K562 (cell line): ENCODE measurements around the gene SLC6A9. TPM values are rescaled to one million over a fixed set of nuclear protein-coding genes. Genes with fewer than 3 reads are reported as not detected.

ENCODE experiments used
- ATAC-seq: fragments of 200-7000 bp; cut with Tn5 transposase; 3 replicates; pipeline ENCODE4 v1.9.1; 2020; ENCODE audit warnings: moderate library complexity
- BruUV-seq: library from RNA; stranded (reverse); fragments of 400-500 nt; replicated peaks from 2 replicates; lab custom pipeline; 2021; lab: Mats Ljungman, UMichigan
- CTCF ChIA-PET: fragments of 300-600 bp; formaldehyde crosslinking; extraction: SDS; loops from one replicate; lab custom pipeline; 2021; ENCODE audit warnings: low intra/inter-chr PET ratio; lab: Yijun Ruan, JAX
- POLR2A ChIA-PET: fragments of 300-600, 350-650 bp; sonication (Branson Sonifier 250); formaldehyde crosslinking; extraction: SDS; loops from one replicate; lab custom pipeline; 2021; ENCODE audit warnings: antibody characterized with exemption, inconsistent platforms; lab: Yijun Ruan, JAX
- DNase-seq, 4 experiments: peaks; one replicate each; pipeline versions ENCODE4 v3.0.0 to v3.0.0-alpha.2; 2011 to 2018; ENCODE audit warnings: low spot score in 3 of 4, mixed read lengths in 3 of 4; ENCODE audit errors: extremely low read depth in 1 of 4
- FAIRE-seq: peaks from 2 replicates; lab custom pipeline; 2011; peaks lifted over from hg19 to GRCh38; lab: Jason Lieb, UNC
- H2AFZ ChIP-seq: 2 replicates; pipeline ENCODE4 v1.6.0; 2011; ENCODE audit warnings: low read depth, low read length, control low read depth, inconsistent platforms
- H3K27ac ChIP-seq: fragments of 200-600 bp; 3 replicates; pipeline ENCODE4 v1.8.0; 2011; ENCODE audit warnings: low read depth, mild to moderate bottlenecking, control low read depth, inconsistent platforms, low read length, moderate library complexity, mixed read lengths; ENCODE audit errors: extremely low read depth
- H3K27me3 ChIP-seq, 2 experiments: fragments of 300-600 bp in 1 of 2; 2 replicates in 1 of 2; 3 replicates in 1 of 2; pipeline versions ENCODE4 v1.6.0 to v1.8.0; 2011; ENCODE audit warnings: inconsistent platforms in 2 of 2, low read length in 2 of 2, mild to moderate bottlenecking in 1 of 2, mixed read lengths in 1 of 2, moderate library complexity in 1 of 2; ENCODE audit not compliant: control insufficient read depth in 2 of 2, insufficient read depth in 2 of 2
- H3K36me3 ChIP-seq: fragments of 300-600 bp; 3 replicates; pipeline ENCODE4 v1.8.0; 2011; ENCODE audit warnings: mild to moderate bottlenecking, low read length, inconsistent platforms; ENCODE audit not compliant: control insufficient read depth, insufficient read depth
- H3K4me1 ChIP-seq, 2 experiments: fragments of 200-600 bp in 1 of 2; replicated peaks in 1 of 2; 2 replicates in 1 of 2; 3 replicates in 1 of 2; pipeline versions ENCODE4 v1.5.1 to v1.8.0; 2011; ENCODE audit warnings: inconsistent platforms in 2 of 2, low read length in 2 of 2, mild to moderate bottlenecking in 1 of 2, mixed read lengths in 1 of 2, moderate library complexity in 1 of 2; ENCODE audit not compliant: control insufficient read depth in 2 of 2, insufficient read depth in 2 of 2
- H3K4me2 ChIP-seq: 2 replicates; pipeline ENCODE4 v1.6.1; 2011; ENCODE audit warnings: low read length, control low read depth, inconsistent platforms, mixed read lengths; ENCODE audit not compliant: insufficient read depth
- H3K4me3 ChIP-seq: fragments of 200-600 bp; sonication (generic), shearing (Covaris generic); 2 replicates; pipeline ENCODE4 v1.5.1; 2016; ENCODE audit warnings: control low read depth, inconsistent platforms
- H3K79me2 ChIP-seq: fragments of 200-600 bp; 3 replicates; pipeline ENCODE4 v1.8.0; 2011; ENCODE audit warnings: low read length, inconsistent platforms; ENCODE audit not compliant: control insufficient read depth, insufficient read depth
- H3K9ac ChIP-seq, 2 experiments: 2 replicates each; pipeline versions ENCODE4 v1.6.0 to v1.6.1; 2011; ENCODE audit warnings: low read depth in 2 of 2, low read length in 2 of 2, control low read depth in 1 of 2, inconsistent platforms in 1 of 2, mild to moderate bottlenecking in 1 of 2, mixed read lengths in 1 of 2; ENCODE audit not compliant: insufficient read depth in 1 of 2
- H3K9me1 ChIP-seq: one replicate; pipeline ENCODE4 v1.6.0; 2011; ENCODE audit warnings: inconsistent platforms, mild to moderate bottlenecking, low read length, moderate library complexity; ENCODE audit not compliant: control insufficient read depth, insufficient read depth
- H3K9me3 ChIP-seq: replicated peaks from 2 replicates; pipeline ENCODE4 v1.5.1; 2011; ENCODE audit warnings: low read depth, low read length, inconsistent platforms; ENCODE audit not compliant: control insufficient read depth, insufficient read depth
- H4K20me1 ChIP-seq: replicated peaks from 2 replicates; pipeline ENCODE4 v1.6.1; 2011; ENCODE audit warnings: low read length, inconsistent platforms, mixed read lengths; ENCODE audit not compliant: control insufficient read depth, insufficient read depth
- ARID2 ChIP-seq: fragments of 450-650 bp; IDR thresholded peaks from 2 replicates; pipeline ENCODE4 v1.6.1; 2017; ENCODE audit warnings: antibody characterized with exemption, mild to moderate bottlenecking
- BRF1 ChIP-seq: IDR thresholded peaks from 3 replicates; pipeline ENCODE4 v1.6.1; 2011; ENCODE audit warnings: borderline replicate concordance, mild to moderate bottlenecking; ENCODE audit not compliant: insufficient read length; ENCODE audit errors: extremely low read depth
- ELF2 ChIP-seq: fragments of 250-450 bp; sonication (Bioruptor Pico); IDR thresholded peaks from 2 replicates; pipeline ENCODE4 v1.5.0; 2021; ENCODE audit warnings: mild to moderate bottlenecking
- HOMEZ ChIP-seq: fragments of 250-450 bp; sonication (Bioruptor Pico); IDR thresholded peaks from 2 replicates; pipeline ENCODE4 v1.4.0; 2020; ENCODE audit warnings: mild to moderate bottlenecking, moderate library complexity
- KHSRP ChIP-seq: fragments of 450-650 bp; IDR thresholded peaks from 2 replicates; pipeline ENCODE4 v1.6.1; 2017
- L3MBTL2 ChIP-seq: fragments of 450-650 bp; IDR thresholded peaks from 2 replicates; pipeline ENCODE4 v1.6.1; 2016; ENCODE audit warnings: mild to moderate bottlenecking, moderate library complexity
- MCM3 ChIP-seq: fragments of 450-650 bp; IDR thresholded peaks from 2 replicates; pipeline ENCODE4 v1.6.1; 2016
- MTA3 ChIP-seq: fragments of 450-650 bp; formaldehyde crosslinking; IDR thresholded peaks from 2 replicates; pipeline ENCODE4 v1.6.1; 2017; ENCODE audit warnings: mild to moderate bottlenecking, borderline replicate concordance
- PBX2 ChIP-seq, 2 experiments: IDR thresholded peaks in 1 of 2; conservative IDR thresholded peaks in 1 of 2; 2 replicates each; pipeline ENCODE4 v1.6.1; 2016; ENCODE audit warnings: low read depth in 2 of 2, mild to moderate bottlenecking in 1 of 2, missing compliant biosample characterization in 1 of 2, missing genetic modification characterization in 1 of 2, moderate library complexity in 1 of 2
- PHF21A ChIP-seq: fragments of 450-650 bp; IDR thresholded peaks from 2 replicates; pipeline ENCODE4 v1.6.1; 2017; ENCODE audit warnings: low read depth, borderline replicate concordance
- SMARCA4 ChIP-seq: fragments of 450-650 bp; IDR thresholded peaks from 2 replicates; pipeline ENCODE4 v1.6.1; 2016
- THRA ChIP-seq: fragments of 450-650 bp; IDR thresholded peaks from 2 replicates; pipeline ENCODE4 v1.6.1; 2017; ENCODE audit warnings: mild to moderate bottlenecking, moderate library complexity
- ZBED1 ChIP-seq: IDR thresholded peaks from 2 replicates; pipeline ENCODE4 v1.6.1; 2014
- ZNF282 ChIP-seq: sonication (generic); formaldehyde crosslinking; IDR thresholded peaks from 2 replicates; pipeline ENCODE4 v1.8.1; 2023; ENCODE audit warnings: missing genetic modification reagents
- ZNF696 ChIP-seq: fragments of 250-450 bp; sonication (Bioruptor Pico); conservative IDR thresholded peaks from 2 replicates; pipeline ENCODE4 v1.4.0; 2020; ENCODE audit warnings: mild to moderate bottlenecking, moderate library complexity
- WGBS: fragments of 100-300 bp; shearing (Covaris generic); methylation state at CpG from one replicate; pipeline ENCODE4 v1.1.6; 2016; ENCODE audit warnings: low coverage, mixed read lengths; ENCODE audit not compliant: insufficient coverage; ENCODE audit errors: missing lambda C conversion rate; 5-methylcytosine and 5-hydroxymethylcytosine counted together
- in situ Hi-C: fragments of 300-500 bp; cut with MboI; formaldehyde crosslinking; loops from 4 replicates; pipeline ENCODE4 v1.15.0; 2018; ENCODE audit warnings: inconsistent platforms, mixed read lengths
- intact Hi-C: fragments of 100-400 bp; cut with micrococcal nuclease; formaldehyde crosslinking; loops from 2 replicates; pipeline ENCODE4 v1.14.2; 2022
- polyA plus RNA-seq, 8 experiments: library from polyadenylated mRNA; depleted of rRNA in 4 of 8; stranded (reverse) in 5 of 8; unstranded in 3 of 8; fragments of >200 nt; fragmentation: Nextera tagmentation in 2 of 8; fragmentation: Illumina TruSeq in 1 of 8; extraction: Ambion mirVana in 2 of 8; extraction: Trizol in 1 of 8; gene quantifications; 2 replicates each; pipeline versions ENCODE4 v1.2.1 to v1.2.3, GENCODE V29; 2011 to 2014; ENCODE audit warnings: inconsistent platforms in 1 of 8, missing spikeins in 1 of 8
- total RNA-seq, 7 experiments: library from RNA; depleted of rRNA in 6 of 7; stranded (reverse); fragments of >200 nt in 6 of 7; fragmentation: Illumina TruSeq in 2 of 7; extraction: Trizol in 2 of 7; gene quantifications; 2 replicates each; pipeline versions ENCODE4 v1.2.1 to v1.2.3, GENCODE V29; 2011 to 2021; ENCODE audit warnings: low replicate concordance in 1 of 7

SLC6A9 gene
- total and polyA plus RNA-seq, 9 of the 15 experiments (the other 6 are each of a cell fraction or from before 2014, with no cell fraction given), result 0.17 to 18.7 (median 2.9) TPM

GRCh38 chr1:44073528-44073927 lies 42.3 kb upstream of the SLC6A9 start (continued):
- TF ChIP-seq MCM3 (no peak), ELF2 (CRISPR knock-in tag) (no peak)
- TF ChIP-seq, all 486 proteins: peak for 2

GRCh38 chr1:44072821-44073220 lies 41.6 kb upstream of the SLC6A9 start:
- no peak for FAIRE-seq
- CTCF ChIA-PET, result interaction anchor here (0.7 kb wide), 1 partner anchor 13 kb away, joined by 3 read pairs; no protein-coding TSS in a partner anchor

More at GRCh38 chr1:44072821-44073220, 41.6 kb upstream of the SLC6A9 start:
- TF ChIP-seq ARID2 (no peak), ZNF696 (CRISPR knock-in tag) (no peak), L3MBTL2 (no peak), ZBED1 (no peak), THRA (no peak), PBX2 (CRISPR knock-in tag; IDR thresholded peaks at IDR 0.05; ENCODE audit: low read depth) (no peak), PBX2 (tag; conservative IDR thresholded peaks at IDR 0.05; ENCODE audit: low read depth) (no peak), KHSRP (no peak), PHF21A (no peak), HOMEZ (CRISPR knock-in tag) (no peak), MTA3 (no peak), BRF1 (no peak), SMARCA4 (no peak), ZNF282 (CRISPR knock-in tag) (no peak)
- in situ Hi-C loops, result no loop called here
- Histone ChIP-seq H3K9ac (no peak overlapping the region), H3K4me1 (peaks cover 4 to 11% of the 10 kb centered on the region in 2 experiments; a peak in 3 of 5 replicates), H2AFZ (no peak overlapping the region), H3K9me1 (no peaks in the 10 kb centered on the region), H3K79me2 (no peaks in the 10 kb centered on the region), H3K4me2 (no peak overlapping the region), H3K27me3 (peaks cover 16 to 21% of the 10 kb centered on the region in 2 experiments; a peak in 3 of 5 replicates), H3K36me3 (no peaks in the 10 kb centered on the region), H3K27ac (no peak overlapping the region), H3K9me3 (no peaks in the 10 kb centered on the region), H3K4me3 (no peak overlapping the region), H4K20me1 (no peaks in the 10 kb centered on the region; the same call in 1 of the 2 replicates)
- POLR2A ChIA-PET, result interaction anchor here (0.6 to 1.3 kb wide), 3 partner anchors 8 to 21 kb away, joined by 3 read pairs; no protein-coding TSS in a partner anchor
- ATAC-seq (no peak), DNase-seq (no peak)
- BruUV-seq, result no TSS peak
- 3% methylated on average over 2 of the region's 2 CpGs for WGBS
- intact Hi-C loops, result no loop called here
